ENCODE results near the gene PARD3B. TPM values are rescaled to one million over a fixed set of nuclear protein-coding genes. Genes with fewer than 3 reads are reported as not detected.

The PARD3B gene
- total and polyA plus RNA-seq, 2 of the 8 experiments (the other 6 are each of a cell fraction or from before 2014, with no cell fraction given): 1.2 to 5.7 TPM

- Histone ChIP-seq H3K9me3 (ENCODE audit: insufficient read depth in 2 of 2, low read depth in 1 of 2, low read length in 1 of 2) (no peaks in the 10 kb centered on the region), H3K27ac (ENCODE audit: low read depth, low read length) (no peak overlapping the region), H2BK15ac (ENCODE audit: low read length) (no peak overlapping the region), H3K4me3 (ENCODE audit: extremely low read depth in 1 of 4, insufficient read depth in 2 of 4, low read depth in 3 of 4, low read length in 4 of 4) (no peak overlapping the region), H3K79me2 (ENCODE audit: control insufficient read depth in 1 of 2, insufficient read depth in 2 of 2, low read length in 2 of 2) (no peaks in the 10 kb centered on the region), H4K5ac (ENCODE audit: insufficient read length, low read depth, low read length) (no peak overlapping the region), H3K23ac (ENCODE audit: insufficient read length) (no peak overlapping the region), H3K4me2 (ENCODE audit: insufficient read depth in 1 of 2, low read depth in 2 of 2, low read length in 2 of 2) (no peak overlapping the region), H4K20me1 (replicated peaks in 1 of 2; ENCODE audit: control insufficient read depth in 1 of 2, insufficient read depth in 2 of 2, low read length in 2 of 2) (no peaks in the 10 kb centered on the region), H3K36me3 (ENCODE audit: control insufficient read depth in 2 of 4, insufficient read depth in 4 of 4, low read length in 3 of 4) (no peaks in the 10 kb centered on the region), H3K23me2 (ENCODE audit: low read depth, low read length) (no peaks in the 10 kb centered on the region), H2BK20ac (ENCODE audit: low read length) (no peak overlapping the region), H2AFZ (ENCODE audit: low read length) (no peak overlapping the region), H3K4me1 (replicated peaks in 1 of 4; ENCODE audit: control insufficient read depth in 3 of 4, insufficient read depth in 4 of 4, low read length in 3 of 4) (peaks cover 0 to 2% (median 0%) of the 10 kb centered on the region in 4 experiments; a peak in 1 of 7 replicates), H3K27me3 (replicated peaks in 1 of 4; ENCODE audit: control insufficient read depth in 3 of 4, extremely low read depth in 1 of 4, insufficient read depth in 3 of 4, low read length in 3 of 4) (peaks cover 0 to 2% (median 0%) of the 10 kb centered on the region in 4 experiments; a peak in 1 of 7 replicates), H2AK5ac (ENCODE audit: low read depth, low read length) (no peak overlapping the region), H2BK12ac (ENCODE audit: low read depth, low read length) (no peak overlapping the region), H3K4ac (replicated peaks; ENCODE audit: insufficient read length, low read depth, low read length) (no peak overlapping the region), H2BK120ac (replicated peaks; ENCODE audit: low read depth, low read length) (no peak overlapping the region), H3K56ac (replicated peaks; ENCODE audit: insufficient read length, low read depth, low read length) (no peak overlapping the region), H3K79me1 (ENCODE audit: low read depth, low read length) (no peaks in the 10 kb centered on the region), H4K8ac (ENCODE audit: extremely low read depth, insufficient read depth, low read length) (no peak overlapping the region), H2BK5ac (ENCODE audit: low read depth, low read length) (no peak overlapping the region), H3K9ac (replicated peaks in 1 of 4; ENCODE audit: extremely low read depth in 1 of 4, low read depth in 3 of 4, low read length in 3 of 4) (no peak overlapping the region), H3K18ac (ENCODE audit: extremely low read depth, low read length) (no peak overlapping the region), H4K91ac (replicated peaks; ENCODE audit: insufficient read length, low read length) (no peak overlapping the region), H3K14ac (ENCODE audit: insufficient read length) (no peak overlapping the region)
- 97% methylated on average over 4 of the region's 4 CpGs; no CpG with 5 or more reads in 1 of the 2 experiments for WGBS, 2 experiments (ENCODE audit: extremely low coverage in 1 of 2, insufficient coverage in 1 of 2, insufficient read length in 1 of 2, insufficient replicate concordance in 2 of 2, low coverage in 1 of 2, low lambda C conversion rate in 2 of 2, missing lambda C conversion rate in 1 of 2)
- FAIRE-seq: no peak
- DNase-seq (ENCODE audit: low read depth in 1 of 2, low spot score in 2 of 2): no peak
- POLR2A ChIA-PET (ENCODE audit: partially characterized antibody): no interaction called here
- CTCF ChIA-PET (ENCODE audit: partially characterized antibody): interaction anchor here (1.3 kb wide), 1 partner anchor 342 kb away, joined by 4 read pairs; no protein-coding TSS in a partner anchor
- TF ChIP-seq POLR2AphosphoS5 (IDR thresholded peaks at IDR 0.05; ENCODE audit: low read depth, low read length): no peak
- TF ChIP-seq SIRT6 (IDR thresholded peaks at IDR 0.05; ENCODE audit: low read length): no peak
These were observed 488.8 kb downstream of the PARD3B start for GRCh38 chr2:205034034-205034433.

All from H1 (cell line).